GM19238 (cell line): ENCODE measurements around the gene SIX1.

ENCODE experiments used
- DNase-seq: peaks from one replicate; pipeline ENCODE4 v3.0.0; 2011; ENCODE audit warnings: low spot score; ENCODE audit not compliant: insufficient read length

SIX1 gene

DNA sequence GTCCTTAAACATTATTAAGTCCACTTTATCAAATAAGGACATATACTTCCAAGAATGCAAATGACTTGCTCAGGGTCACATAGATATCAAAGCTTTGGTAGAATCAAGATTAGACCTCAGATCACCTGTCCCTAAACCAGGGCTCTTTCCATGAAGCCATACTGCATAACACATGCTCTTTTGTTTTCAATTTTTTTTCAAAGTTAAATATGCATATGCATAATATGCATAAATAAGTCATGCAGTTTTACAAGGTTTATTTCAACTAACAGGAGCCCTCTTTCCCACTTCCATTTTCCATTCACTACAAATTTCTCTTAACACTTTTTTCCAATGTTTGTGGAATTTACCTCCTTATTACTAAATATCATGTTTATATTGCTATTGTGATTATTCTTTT, 53.1 kb downstream of the SIX1 start:
- no peak for DNase-seq

DNA sequence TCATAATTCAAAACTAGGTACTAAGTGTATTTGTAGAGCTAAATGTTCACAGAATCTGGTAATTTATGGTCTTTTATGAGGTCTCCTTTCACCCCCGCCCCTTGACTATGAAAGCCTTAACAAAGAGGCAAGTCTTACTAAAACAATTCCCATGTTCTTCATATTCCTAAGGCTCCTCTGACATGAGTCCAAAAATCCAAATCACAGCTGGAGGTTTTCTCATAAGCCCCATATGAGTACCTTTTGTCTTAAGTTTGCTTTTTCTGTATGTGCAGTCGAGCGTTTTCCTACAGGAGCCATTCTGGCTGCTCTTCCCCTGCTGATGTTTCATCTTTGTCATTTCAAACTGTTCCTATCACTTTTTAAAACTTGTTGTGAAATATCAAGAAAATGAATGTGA, 55.2 kb downstream of the SIX1 start:
- DNase-seq = no peak
